CD4-positive, alpha-beta T cell treated with Interleukin-15 for 4 hours (primary cell): Measurements from ENCODE around the gene SPEN.

Experiments
- DNase-seq: peaks from one replicate; pipeline ENCODE4 v3.0.0-alpha.2; 2020; ENCODE audit warnings: low spot score

The SPEN gene

DNA sequence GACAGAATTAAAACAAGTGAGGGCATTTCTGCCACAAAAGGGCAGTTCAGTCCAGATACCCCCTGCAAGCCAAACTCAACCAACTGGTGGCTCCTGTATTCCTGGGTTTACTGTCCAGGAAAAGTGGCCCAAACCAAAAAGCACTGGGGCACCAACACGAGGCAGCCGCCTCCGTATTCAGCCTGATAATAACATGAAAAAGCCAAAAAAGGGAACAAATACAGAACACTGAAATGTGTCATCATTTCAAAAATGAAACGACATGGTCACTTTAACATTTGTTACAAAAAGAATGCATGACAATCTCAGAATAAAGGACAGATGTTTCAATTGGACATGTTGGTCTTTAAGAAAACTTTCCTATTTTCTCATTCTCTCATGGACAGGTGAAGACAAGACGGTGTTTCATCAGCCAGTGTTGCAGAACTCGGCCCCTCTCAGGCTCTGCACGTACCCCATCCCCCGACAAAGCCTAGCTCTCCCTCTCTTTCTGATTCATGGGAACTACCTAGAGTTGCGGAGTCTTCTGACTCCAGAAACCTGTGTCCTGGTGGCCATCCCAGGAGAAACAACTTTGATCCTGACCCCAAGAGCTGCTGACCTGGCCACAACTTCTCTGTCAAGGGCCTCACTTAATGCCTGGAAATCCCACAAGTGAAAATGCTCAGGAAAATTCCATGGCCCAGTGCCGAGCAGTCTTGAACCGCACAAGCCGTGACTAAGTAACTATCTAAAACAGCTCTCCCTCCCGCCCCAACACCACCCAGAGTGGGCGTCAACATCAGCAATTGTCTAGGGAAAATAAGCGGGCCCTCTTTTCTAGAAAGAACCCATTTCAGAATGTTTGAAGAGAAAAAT, 101.3 kb downstream of the SPEN start:
- peak; percentile 42 for DNase-seq

DNA sequence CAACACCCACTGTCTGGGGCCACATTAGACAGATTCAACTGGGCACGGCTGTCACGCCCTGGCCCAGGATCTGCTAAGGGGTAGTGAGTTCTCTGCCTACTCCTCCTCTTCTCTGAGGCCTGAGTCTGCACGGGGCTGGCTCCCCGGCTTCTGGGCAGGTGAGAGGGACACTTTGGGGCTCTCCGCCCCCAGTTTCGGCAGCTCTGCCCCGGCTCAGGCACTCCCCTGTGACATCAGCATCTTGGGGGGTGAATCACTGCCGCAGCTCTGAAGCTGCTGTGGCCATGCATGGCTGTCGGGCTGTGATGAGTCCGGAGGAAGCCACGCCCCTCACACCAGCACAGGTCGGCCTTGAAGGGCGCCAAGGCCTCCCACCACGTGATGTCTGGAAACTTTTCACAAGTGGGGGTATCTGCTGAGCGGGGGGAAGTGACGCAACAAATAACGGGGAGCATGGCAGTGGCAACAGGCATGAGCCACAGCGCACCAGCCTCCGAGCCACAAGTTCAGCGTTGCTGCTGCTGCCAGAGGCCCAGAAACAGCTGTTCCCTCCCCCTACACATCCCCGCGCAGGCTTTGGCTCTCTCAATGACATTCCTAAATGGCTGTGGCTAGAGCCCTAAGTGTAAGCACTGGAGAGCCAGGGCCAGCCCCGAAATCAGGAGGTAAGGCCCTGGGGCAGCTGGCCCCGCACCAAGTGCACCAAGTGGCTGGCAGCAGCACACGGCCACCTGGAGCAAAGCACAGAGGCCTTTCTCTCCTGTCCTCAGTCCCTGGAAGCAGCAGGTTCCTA, 102.1 kb downstream of the SPEN start:
- peak; percentile 96 for DNase-seq

DNA sequence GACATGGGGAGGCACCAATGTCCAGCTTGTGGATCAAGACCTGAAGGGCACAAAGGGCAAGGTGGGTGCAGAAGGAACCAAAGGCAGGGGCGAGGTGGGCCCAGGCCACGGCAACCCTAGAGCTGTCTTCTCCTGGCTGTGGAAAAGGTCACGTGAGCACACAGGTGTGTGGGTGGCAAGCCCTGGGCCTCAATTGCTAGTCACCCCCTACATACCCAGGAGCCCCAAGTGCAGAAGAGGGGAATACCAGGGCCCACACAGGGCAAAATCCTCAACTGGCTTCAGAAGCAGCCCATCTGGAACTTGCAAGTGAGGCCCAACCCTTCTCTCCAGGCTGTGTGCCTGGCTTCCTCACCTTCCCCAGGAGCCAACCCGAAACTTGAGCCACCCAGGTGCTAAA, 102.8 kb downstream of the SPEN start:
- DNase-seq = peak; percentile 6

DNA sequence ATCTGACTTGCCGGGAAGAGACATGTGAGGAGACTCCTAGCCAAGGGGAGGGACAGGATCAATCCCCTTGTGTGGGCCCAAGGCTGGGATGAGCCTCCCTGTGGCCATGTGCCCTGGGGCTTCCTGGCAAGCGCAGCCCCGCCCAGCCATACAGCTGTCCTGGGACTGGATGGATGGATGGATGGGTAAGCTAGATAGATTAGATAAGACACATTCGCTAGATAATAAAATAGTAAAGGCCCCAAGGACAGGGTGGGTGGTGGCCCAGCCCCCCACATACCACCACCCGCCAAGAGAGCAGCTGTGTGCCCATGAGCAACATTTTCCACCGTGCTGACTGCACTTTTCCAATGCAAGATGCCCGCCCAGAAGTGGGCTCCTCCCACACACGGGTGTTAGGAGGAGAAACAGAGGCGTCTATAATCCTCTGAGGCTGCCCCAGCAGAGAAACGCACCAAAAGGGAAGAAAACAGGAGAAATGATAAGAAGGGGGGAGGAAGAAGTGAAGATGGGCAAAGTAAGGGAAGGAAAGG, 103.3 kb downstream of the SPEN start:
- peak; percentile 48 for DNase-seq

DNA sequence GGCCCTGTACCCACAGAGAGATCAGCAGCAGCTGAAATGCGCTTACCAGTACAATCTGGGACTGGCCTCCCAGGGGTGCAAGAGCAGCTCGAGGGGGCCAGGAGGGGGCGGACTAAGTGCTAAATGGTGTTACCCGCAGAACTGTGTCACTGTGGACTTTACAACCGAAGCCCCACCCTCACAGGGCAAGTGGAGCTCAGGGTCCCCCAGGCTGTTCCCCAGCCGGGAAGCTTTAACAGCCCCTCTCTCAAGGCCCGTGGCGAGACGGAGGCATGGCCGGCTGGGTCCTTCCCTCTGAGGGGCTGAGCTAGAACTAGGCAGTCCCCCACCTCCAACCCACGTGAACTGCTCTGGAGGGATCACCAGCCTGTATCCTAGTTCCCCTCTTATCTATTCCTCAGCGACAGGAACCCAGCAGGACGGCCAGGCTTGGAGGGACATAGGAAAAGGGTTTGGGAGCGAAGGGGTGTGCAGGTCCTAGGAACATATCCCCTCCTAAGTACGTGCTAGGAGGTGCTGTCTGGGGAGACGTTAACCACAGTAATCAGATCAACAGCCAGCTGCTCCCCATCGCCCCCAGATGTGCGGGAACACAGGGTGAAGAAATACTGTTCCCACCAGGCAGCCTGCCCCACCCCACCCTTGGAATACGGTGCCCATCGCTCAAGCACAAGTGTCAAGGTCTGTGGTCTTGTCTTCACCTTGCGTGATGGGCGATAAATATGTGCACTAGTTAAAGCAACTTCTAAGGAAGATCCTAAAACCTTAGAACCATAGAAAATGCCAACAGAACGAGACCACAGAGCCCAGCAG, 104.0 kb downstream of the SPEN start:
- DNase-seq = peak; percentile 41

DNA sequence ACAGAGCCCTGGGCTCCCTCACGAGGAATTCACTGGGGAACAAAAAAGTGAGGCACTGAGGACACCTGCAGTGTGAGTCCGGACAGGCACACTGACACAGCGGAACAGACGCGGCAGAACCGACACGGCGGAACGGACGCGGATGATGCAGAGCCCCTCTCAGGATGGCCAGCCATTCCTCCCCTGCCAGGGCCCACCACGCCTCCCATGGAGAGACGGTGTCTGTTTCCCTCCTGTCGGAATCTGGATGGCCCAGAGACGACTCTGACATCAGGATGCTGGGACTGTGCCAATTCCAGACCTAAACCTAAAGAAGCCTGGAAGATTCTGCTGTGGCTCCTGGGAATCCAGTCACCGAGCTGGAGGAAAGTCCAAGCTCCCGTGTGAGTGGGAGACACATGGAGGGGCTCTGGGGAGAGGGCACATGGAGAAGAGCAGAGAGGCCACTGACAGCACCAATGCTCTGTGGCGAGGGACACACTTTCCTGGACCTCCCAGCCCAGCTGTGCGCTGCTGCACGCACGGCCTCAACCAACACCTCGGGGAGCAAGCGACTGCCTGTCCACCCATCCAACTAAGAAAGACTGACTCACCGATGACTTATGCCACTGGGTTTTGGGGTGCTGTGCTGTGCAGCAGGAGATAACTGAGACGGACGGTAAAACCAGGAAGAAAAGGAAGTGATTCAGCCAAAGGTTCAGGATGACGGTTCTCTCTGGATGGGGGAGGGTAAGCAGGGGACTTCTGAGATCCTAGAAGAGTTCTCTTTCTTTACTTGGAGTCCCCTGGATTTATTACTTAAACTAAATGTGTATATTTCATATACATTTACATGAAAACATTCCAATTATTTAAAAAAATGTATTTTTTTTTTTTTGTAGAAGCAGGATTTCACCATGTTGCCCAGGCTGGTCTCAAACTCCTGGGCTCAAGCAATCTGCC, 105.1 kb downstream of the SPEN start:
- peak; percentile 12 for DNase-seq

DNA sequence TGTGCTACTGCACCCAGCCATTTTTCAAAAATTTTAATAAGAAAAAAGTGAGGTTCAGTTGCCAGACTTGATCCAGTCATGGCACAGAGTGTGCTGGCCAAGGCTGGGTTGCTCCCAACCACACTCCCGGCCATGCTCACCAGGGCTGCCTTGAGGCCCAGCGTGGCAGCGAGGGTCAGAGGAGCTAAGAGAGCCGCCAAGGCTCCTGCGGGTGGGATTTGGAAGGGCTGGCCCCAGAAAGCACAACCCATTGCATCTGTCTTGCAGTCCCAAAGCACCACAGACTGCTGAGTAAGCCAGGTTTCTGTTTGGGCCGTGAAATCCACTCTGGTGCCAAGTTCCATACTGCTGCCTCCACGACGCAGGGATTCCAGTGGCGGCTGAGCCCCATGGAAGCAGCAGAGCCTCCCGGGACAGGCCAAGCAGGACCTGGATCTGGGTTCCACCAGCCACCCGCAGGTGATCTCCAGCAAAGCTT, 105.8 kb downstream of the SPEN start:
- DNase-seq = no peak

DNA sequence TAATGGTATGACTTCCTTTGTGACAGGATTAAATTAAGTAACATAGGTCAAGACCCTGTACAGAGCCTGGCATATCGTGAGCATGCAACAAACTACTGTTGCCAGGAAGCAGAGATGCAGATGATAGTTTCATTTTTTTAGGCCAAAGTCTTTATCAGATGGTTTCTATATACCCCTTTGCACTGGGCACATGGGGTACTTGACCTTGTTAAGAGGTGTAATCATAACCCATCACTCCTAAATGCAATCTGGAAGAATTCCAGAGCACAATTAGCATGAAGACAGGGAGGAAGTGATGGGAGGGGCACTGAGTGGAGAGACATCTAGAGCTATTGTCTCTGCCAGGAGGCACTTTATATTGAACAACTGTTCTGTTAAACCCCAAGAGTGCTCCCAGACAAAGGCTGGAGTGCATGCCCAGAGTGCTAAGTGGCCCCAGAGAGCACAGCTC, 106.3 kb downstream of the SPEN start:
- no peak for DNase-seq

DNA sequence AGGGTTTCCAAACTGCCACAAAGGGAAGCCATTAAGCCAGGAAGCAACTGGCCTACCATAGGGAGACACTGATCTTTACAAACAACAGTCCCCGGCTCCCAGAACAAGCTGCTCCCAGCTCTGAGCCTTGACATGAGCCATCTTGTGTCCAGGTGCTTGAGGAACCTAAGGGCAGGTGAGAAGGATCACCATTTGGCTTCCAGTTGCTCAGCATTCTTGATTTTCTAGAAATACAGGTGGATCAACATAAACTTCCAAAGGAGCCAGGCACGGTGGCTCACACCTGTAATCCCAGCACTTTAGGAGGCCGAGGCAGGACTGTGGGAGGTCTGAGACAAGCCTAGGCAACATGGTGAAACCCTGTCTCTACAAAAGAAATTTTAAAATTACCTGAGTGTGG, 106.8 kb downstream of the SPEN start:
- DNase-seq = no peak

DNA sequence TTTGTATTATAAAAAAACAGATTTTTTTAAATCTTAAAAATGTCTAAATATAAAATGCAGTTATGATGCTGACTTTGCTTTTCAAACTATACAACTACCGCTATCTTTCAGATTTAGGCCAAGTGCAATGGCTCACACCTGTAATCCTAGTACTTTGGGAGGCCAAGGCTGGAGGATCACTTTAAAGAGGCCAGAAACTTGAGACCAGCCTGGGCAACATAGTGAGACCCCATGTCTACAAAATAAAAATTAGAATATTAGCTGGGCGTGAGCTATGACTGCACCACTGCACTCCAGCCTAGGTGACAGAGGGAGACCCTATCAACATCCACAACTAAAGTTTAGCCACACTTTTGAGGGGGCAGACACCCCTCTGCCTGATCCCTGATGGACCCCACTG, 108.0 kb downstream of the SPEN start:
- no peak for DNase-seq

DNA sequence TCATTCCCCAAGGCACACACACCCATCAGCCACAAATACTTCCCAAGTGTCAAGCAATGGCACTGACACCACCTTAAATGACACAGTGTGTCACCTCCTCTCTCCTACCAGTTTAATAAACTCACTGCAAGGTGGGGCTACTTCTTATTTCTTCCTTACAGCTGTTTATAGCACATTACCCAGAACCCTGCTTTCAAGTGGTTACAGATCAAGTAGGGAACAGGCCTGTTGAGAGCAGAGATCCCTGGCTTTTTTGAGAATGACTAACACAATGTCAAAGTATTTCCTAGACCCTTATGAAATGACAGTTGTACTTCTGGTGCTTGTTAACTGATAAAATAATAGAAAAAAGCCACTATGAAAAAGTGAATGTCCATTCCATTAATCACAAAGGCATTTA, 108.6 kb downstream of the SPEN start:
- peak; percentile 46 for DNase-seq

DNA sequence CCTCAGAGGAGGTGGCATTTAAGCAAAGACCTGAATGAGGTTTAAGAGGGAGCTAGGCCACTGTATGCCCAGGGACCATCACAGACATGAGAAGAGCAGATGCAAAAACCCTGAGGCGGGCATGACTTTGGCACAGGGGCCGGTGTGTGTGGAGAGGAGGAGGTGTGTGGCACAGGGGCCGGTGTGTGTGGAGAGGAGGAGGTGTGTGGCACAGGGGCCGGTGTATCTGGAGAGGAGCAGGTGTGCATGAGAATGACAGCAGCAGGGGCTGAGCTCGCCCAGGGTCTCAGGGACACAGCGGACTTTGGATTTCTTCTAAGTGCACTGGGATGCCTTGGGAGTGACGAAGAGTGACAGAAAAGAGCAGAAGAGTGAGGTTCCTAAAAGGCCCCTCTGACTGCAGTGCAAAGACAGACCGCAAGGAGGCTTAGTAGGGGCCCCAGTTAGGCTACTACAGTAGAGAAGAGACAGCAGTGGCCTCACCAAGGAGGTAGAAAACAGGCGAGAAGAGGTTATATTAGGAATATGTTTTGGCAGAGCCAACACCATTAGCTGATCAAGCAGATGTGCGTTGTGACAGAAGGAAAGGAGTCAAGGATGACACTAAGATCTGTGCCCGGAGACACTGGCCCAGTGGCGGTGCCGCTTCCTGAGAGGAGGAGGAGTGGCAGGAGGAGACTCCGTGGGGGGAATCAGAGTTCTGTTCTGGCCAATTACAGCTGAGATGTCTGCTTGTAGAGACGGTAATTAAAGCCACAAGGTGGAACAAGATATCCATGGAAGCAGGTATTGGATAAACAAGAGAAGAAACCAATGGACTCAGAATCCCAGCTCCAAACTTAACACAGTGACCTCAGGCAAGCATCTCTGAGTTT, 110.0 kb downstream of the SPEN start:
- DNase-seq = no peak

DNA sequence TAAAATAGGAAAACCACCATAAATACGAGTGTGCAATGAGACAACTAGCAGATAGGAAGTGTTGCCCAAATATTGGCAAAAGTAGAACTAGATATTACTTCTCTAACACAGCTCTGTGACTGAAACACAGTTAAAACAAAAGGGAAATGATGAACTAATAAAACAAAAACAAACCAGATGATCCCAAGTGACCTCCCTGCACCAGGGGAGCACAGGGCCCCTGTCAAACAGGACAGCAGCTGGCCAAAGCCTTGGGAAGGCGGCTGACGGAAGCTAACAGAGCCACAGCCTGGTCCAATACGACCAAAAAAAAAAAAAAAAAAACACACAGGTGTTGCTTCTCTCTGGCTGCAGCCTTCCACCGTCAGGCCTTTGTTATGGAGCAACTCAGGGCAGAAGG, 110.6 kb downstream of the SPEN start:
- no peak for DNase-seq

DNA sequence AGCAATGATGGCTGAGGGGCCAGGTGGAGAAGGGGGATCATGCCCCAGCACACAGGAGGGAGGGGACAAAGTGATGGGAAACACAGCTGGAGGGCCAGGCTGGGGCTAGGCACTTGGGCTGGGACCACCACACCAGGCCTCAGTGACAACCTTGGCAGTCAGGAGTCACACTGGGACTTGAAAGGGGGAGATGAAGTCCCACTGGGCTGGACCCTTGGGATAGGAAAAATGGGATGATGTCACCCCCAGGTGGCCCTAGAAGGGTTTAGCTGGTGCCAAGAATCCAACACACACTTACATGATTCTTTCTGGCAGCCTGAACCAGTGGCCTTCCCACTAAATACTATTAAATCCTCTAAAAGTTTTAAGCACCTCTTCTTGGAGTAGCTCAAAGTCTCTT, 111.3 kb downstream of the SPEN start:
- DNase-seq = no peak

DNA sequence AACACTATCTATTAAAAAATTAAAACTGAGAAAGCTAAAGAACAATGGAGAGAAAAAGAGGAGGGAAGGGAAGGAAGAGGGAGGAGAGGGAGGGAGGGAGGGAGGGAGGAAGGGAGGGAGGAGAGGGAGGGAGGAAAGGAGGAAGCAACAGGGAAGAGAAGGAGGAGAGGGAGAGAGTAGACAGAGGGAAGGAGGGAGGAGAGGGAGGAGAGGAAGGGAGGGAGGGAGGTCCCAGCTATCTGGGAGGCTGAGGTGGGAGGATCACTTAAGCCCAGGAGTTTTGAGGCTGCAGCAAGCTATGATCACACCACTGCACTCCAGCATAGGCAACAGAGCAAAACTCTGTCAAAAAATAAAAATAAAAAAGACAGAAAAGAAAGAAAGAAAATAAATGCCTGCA, 111.9 kb downstream of the SPEN start:
- DNase-seq = no peak

DNA sequence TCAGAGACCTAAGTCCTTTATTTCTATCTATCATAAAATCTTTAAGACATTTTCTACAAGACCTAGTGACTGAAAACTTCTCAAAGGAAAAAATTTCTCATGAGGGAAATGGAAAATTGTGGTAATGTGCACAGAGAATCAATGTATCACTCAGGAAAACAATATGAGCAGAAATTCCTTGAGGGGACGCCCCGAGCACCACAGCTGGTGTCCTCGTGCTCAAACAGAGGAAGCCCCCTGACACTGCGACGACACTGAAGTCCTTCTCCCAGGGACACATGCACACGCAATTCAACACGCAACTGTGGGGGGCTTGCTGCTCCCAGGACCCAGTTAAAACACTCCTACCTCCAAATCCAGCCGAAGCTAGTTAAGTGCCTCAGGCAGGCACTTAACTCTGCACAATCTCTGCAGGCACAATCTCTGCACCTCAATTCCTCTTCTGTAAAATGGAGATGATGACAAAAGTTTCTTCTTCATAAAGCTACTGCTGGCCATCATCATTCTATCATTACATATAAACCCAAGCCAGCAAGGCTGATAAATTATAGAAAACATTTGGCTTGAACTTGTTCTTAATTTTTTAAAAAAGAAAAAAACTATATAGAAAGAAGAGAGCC, 112.4 kb downstream of the SPEN start:
- DNase-seq = no peak

DNA sequence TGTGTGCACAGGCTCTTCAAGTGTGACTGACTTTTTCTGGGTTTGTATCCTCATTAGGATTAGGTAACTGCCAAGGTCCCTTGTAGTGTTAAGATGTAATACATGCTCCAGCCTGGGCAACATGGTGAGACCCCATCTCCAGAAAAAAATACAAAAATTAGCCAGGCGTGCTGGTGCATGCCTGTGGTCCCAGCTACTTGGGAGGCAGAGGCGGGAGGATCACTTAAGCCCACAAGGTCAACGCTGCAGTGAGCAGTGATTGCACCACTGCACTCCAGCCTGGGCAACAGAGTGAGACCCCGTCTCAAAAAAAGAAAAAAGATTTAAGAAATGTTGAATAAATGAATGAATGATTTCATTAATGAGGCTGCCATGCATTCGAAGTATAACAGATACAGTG, 113.3 kb downstream of the SPEN start:
- DNase-seq = no peak

DNA sequence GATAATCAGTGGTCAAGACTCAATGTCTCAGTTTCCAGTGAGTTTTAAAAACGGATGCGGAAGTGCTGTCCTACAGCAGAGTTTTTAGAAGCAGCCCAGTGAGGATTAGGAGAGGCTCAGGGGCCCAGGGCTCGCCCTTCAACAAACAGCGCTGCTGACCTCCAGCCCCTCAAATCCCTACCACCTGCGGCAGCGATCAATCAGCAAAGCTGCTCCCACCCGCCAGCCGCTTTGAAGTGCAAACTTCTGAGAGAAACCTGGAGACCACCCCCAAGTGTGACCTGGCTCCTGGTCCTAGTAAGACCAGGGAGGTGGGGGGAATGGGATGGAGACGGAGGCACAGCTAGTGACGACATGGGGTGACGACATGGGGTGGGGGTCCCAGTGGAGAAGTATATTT, 114.0 kb downstream of the SPEN start:
- DNase-seq = no peak

DNA sequence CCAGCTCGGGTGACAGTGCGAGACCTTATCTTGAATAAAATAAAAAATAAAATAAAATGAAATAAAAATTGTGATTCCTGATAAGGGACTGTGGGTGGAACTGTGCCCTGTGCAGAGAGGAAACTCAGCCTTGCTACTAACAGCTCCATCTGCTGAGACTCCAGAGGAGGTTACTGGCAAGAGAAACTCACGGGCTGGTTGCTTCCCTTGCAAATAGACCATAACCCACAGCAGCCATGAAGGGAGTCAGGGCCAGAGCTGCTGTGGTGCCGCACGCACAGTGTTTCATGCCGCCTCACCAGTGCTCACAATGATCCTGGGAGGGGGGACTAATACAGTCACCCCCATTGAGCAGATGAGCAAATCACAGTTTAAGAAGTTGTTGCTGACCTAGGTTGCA, 114.7 kb downstream of the SPEN start:
- no peak for DNase-seq
